ENCODE results near the gene EPS8L3. TPM values are rescaled to one million over a fixed set of nuclear protein-coding genes. Genes with fewer than 3 reads are reported as not detected.

The EPS8L3 gene
- total and polyA plus RNA-seq, 4 donors: 0.17 TPM; not detected in 3

DNA sequence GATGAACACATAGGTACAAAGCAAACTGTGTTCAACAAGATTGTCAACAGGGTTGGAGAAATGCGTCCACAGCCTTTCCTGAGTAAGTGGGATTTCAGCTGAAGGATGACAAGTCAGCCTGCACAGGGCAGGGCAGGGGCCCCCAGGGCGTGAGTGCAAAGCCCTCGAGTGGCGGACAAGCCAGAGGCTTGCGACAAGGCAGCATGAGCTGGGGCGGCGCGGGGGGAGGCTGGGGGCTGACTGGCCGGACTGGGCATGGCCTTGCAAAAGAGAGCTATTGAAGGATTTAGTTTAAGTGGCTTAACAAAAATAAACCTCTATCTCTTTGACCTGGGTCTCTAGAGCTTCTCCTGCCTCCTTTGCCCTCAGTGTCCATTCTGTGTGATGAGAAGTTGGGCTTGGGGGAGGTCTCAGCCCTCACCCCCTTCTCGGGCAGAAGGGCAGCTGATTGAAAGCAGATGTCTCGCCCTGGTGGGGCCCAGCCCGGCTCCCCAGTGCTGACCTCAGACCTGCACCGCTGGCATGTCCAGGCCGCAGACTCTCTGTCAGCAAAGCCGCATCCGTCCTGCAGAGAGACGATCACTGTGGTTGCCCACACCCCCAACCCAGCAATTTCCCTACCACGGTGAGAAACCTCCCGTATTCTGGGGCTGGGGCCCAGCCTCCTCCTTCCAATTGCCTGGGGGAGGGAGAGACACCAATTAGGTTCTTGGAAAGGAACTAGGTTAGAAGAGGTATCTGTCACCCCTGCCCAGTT lies 24.3 kb upstream of the EPS8L3 start:
- Histone ChIP-seq H3K4me1 (ENCODE audit: control insufficient read depth, insufficient read depth, low read length) (peaks cover 40% of the 10 kb centered on the region), H3K27me3 (ENCODE audit: control insufficient read depth, insufficient read depth, low read length) (no peaks in the 10 kb centered on the region), H3K4me3 (ENCODE audit: low read depth, low read length) (no peak overlapping the region), H3K27ac (ENCODE audit: low read depth, low read length) (peak overlapping the region; percentile 8), H3K9me3 (ENCODE audit: control insufficient read depth, insufficient read depth, low read length) (no peaks in the 10 kb centered on the region), H3K36me3 (ENCODE audit: control insufficient read depth, insufficient read depth, low read length) (no peaks in the 10 kb centered on the region)
- 77% methylated on average over 7 of the region's 19 CpGs for WGBS (ENCODE audit: insufficient coverage)
- DNase-seq (ENCODE audit: low read depth in 4 of 6, low spot score in 6 of 6): no peak

DNA sequence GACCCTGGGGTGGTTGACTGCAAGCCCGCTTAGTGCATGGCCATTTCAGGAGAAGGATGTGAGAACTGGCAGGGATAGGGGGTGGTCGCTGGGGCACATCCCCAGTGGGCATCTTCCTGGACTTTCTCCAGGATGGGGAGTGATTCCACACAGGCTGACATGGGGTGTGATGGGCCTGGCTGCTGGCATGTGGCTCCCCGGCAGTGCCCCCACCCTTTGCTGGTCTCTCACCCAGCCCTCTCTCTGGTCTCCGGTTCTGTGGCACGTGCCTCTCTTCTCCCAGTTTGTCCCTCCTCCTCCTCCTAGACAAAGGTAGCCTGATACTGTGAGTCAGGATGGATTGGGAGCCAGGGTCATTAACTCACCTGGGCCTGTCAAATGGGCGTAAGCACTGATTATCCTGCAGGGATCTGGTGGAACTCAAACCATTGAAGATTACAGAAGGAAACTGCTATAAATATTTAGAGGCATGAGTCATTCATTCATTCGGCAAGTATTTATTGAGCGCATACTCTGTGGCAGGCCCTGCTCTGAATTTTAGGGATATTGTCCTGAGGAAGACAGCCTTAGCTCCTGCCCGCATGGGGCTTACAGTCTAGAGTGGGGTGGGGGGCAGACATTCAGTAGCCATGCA lies 23.6 kb upstream of the EPS8L3 start:
- no peak overlapping the region for H3K4me3 ChIP-seq (ENCODE audit: low read depth, low read length)
- H3K36me3 ChIP-seq (ENCODE audit: control insufficient read depth, insufficient read depth, low read length): no peaks in the 10 kb centered on the region
- H3K27ac ChIP-seq (ENCODE audit: low read depth, low read length): no peak overlapping the region
- no peak for DNase-seq (ENCODE audit: low read depth in 4 of 6, low spot score in 6 of 6)
- 86% methylated on average over 7 of the region's 9 CpGs for WGBS (ENCODE audit: insufficient coverage)
- no peaks in the 10 kb centered on the region for H3K27me3 ChIP-seq (ENCODE audit: control insufficient read depth, insufficient read depth, low read length)
- peaks cover 33% of the 10 kb centered on the region for H3K4me1 ChIP-seq (ENCODE audit: control insufficient read depth, insufficient read depth, low read length)
- H3K9me3 ChIP-seq (ENCODE audit: control insufficient read depth, insufficient read depth, low read length): no peaks in the 10 kb centered on the region

DNA sequence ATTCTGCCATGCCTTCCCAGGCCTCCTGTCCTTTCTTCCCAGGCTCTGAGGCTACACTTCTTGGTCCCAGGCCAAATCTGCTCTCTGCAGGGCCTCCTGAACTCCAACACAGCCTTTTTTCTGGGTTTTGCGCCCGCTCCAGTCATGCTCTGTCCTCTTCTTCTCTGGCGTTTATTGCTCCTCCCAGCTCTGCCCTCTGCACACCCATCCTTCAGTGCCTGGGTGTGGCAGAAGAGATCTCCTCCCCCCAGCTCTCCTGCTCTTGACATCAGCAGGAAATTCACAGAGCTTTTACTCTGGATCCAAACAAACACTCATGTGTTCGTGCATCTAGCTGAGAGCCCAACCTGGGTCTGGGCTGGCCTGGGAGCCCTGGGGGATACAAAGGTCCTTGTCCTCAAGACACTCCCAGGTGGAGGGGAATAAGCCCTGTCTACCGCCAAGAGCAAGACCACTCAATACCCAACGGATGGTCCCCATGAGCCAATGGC lies 22.9 kb upstream of the EPS8L3 start:
- DNase-seq (ENCODE audit: low read depth in 4 of 6, low spot score in 6 of 6): peak in 2 of 6 donors; percentile 20 to 64
- Histone ChIP-seq H3K36me3 (ENCODE audit: control insufficient read depth, insufficient read depth, low read length) (no peaks in the 10 kb centered on the region), H3K27ac (ENCODE audit: low read depth, low read length) (no peak overlapping the region), H3K4me3 (ENCODE audit: low read depth, low read length) (no peak overlapping the region), H3K4me1 (ENCODE audit: control insufficient read depth, insufficient read depth, low read length) (peaks cover 25% of the 10 kb centered on the region), H3K9me3 (ENCODE audit: control insufficient read depth, insufficient read depth, low read length) (no peaks in the 10 kb centered on the region), H3K27me3 (ENCODE audit: control insufficient read depth, insufficient read depth, low read length) (no peaks in the 10 kb centered on the region)
- 48% methylated on average over 5 of the region's 6 CpGs for WGBS (ENCODE audit: insufficient coverage)

DNA sequence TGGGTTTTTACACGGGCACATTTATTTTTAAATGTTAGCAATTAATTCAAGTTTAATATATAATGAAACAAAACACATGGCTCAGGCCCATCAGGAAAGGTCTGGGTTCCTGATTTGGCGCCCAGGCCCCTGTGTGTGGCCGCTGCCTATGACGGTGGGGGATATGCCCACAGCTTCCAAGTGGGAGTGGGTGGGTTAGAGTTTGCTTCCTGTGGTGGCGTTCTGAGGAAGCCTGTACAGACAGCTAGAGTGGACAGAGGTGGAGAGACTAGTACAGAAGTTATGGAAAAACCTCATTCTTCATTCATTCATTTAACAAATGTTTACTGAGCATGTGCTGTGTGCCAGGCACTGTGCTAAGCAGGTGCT lies 22.4 kb upstream of the EPS8L3 start:
- Histone ChIP-seq H3K27ac (ENCODE audit: low read depth, low read length) (no peak overlapping the region), H3K36me3 (ENCODE audit: control insufficient read depth, insufficient read depth, low read length) (no peaks in the 10 kb centered on the region)
- no peak for DNase-seq (ENCODE audit: low read depth in 4 of 6, low spot score in 6 of 6)

DNA sequence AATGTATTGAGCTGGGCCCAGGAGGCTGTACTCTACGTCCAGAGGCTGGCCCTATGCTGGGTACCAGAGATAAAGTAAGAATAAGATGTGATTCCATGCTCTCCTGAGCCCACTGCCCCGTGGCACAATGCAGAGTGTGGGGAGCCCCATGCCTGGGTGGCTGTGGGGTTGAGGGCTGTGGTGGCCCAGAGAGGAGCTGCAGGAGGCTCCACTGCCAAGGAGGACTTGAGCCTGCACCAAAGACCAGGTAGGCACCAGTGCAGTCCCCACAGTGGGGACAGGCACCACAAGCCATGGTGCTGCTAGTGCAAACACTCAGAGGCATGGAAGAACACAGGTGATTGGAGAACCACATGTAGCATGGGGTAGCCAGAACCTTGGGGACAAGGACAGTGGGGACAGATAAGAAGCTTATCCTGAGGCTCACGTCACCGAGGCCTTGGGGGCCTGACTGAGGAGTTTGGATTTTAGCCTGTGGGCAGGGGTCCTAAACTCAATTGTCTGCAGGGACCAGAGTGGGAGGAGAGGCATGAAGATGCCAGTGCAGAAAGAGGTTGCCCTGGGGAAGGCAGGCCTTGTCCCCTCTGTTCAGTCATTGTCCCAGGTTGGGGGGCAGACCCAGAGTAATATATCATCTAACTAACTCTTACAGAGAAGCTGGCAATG lies 21.9 kb upstream of the EPS8L3 start:
- H3K36me3 ChIP-seq (ENCODE audit: control insufficient read depth, insufficient read depth, low read length): no peaks in the 10 kb centered on the region
- H3K27ac ChIP-seq (ENCODE audit: low read depth, low read length): no peak overlapping the region
- no peak for DNase-seq (ENCODE audit: low read depth in 4 of 6, low spot score in 6 of 6)
- no peaks in the 10 kb centered on the region for H3K9me3 ChIP-seq (ENCODE audit: control insufficient read depth, insufficient read depth, low read length)
- no peak overlapping the region for H3K4me3 ChIP-seq (ENCODE audit: low read depth, low read length)
- WGBS (ENCODE audit: insufficient coverage): 93% methylated on average over 4 of the region's 4 CpGs
- peaks cover 22% of the 10 kb centered on the region for H3K4me1 ChIP-seq (ENCODE audit: control insufficient read depth, insufficient read depth, low read length)
- H3K27me3 ChIP-seq (ENCODE audit: control insufficient read depth, insufficient read depth, low read length): no peaks in the 10 kb centered on the region

More for the DNA sequence above, 22.4 kb upstream of the EPS8L3 start:
- Histone ChIP-seq H3K4me1 (ENCODE audit: control insufficient read depth, insufficient read depth, low read length) (peaks cover 22% of the 10 kb centered on the region), H3K9me3 (ENCODE audit: control insufficient read depth, insufficient read depth, low read length) (no peaks in the 10 kb centered on the region), H3K27me3 (ENCODE audit: control insufficient read depth, insufficient read depth, low read length) (no peaks in the 10 kb centered on the region), H3K4me3 (ENCODE audit: low read depth, low read length) (no peak overlapping the region)
- WGBS (ENCODE audit: insufficient coverage): 82% methylated on average over 3 of the region's 5 CpGs

DNA sequence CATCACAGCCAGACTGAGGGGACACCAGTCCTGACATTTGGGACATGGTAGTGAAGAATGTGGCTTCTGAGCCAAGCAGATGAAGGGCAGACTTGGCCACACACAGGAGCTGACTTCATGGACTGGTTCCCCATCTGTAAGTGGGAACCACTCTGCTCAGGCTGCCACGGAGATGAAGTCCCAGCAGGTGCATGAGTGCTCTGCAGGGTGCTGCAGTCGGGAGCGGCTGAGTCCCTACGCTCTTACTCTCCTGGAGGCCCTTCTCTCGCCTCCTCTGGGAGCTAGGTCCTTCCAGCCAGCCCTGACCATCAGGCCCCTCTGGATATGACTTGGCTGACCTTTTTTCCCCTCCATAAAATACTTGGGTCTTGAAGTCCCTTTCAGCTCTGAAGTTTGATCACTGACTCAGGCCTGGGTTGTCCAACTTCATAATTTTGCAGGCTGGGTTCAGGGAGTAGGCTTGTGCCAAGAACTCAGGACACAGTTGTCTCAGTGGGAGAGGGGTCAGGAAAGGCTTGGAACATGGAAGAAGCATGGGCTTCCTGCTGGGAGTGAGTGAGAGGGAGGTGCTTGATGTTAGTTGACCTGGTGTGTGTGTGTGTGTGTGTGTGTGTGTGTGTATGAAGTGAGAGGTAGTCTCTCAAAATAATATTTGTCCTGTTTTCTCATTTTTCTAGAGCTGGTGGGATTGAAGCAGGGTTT lies 21.0 kb upstream of the EPS8L3 start:
- H3K27me3 ChIP-seq (ENCODE audit: control insufficient read depth, insufficient read depth, low read length): no peaks in the 10 kb centered on the region
- peaks cover 22% of the 10 kb centered on the region for H3K4me1 ChIP-seq (ENCODE audit: control insufficient read depth, insufficient read depth, low read length)
- H3K27ac ChIP-seq (ENCODE audit: low read depth, low read length): no peak overlapping the region
- no peaks in the 10 kb centered on the region for H3K36me3 ChIP-seq (ENCODE audit: control insufficient read depth, insufficient read depth, low read length)
- DNase-seq (ENCODE audit: low read depth in 4 of 6, low spot score in 6 of 6): no peak
- no peaks in the 10 kb centered on the region for H3K9me3 ChIP-seq (ENCODE audit: control insufficient read depth, insufficient read depth, low read length)
- H3K4me3 ChIP-seq (ENCODE audit: low read depth, low read length): no peak overlapping the region
- WGBS (ENCODE audit: insufficient coverage): 78% methylated on average over 5 of the region's 5 CpGs

DNA sequence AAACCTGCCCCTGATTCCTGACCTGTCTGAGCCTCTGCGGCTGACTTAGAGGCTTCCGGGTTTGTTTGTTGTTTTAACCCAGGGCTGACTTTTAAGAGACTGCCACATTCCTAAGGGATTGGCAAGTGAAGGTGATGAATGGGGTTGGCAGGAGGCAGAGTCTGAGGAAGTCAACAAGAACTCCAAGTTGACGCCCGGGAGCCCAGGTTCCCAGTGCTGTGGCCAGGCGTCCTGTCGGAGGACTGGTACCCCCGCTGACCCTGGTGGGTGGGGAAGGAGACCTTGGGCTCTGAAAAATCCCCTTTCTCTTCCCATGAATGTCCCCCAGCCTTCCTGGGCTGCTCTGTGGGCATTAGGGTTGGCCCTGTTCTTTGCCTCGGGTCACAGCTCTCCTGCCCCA lies 19.7 kb upstream of the EPS8L3 start:
- Histone ChIP-seq H3K27me3 (ENCODE audit: control insufficient read depth, insufficient read depth, low read length) (no peaks in the 10 kb centered on the region), H3K4me3 (ENCODE audit: low read depth, low read length) (no peak overlapping the region), H3K27ac (ENCODE audit: low read depth, low read length) (no peak overlapping the region), H3K36me3 (ENCODE audit: control insufficient read depth, insufficient read depth, low read length) (no peaks in the 10 kb centered on the region), H3K4me1 (ENCODE audit: control insufficient read depth, insufficient read depth, low read length) (peaks cover 16% of the 10 kb centered on the region), H3K9me3 (ENCODE audit: control insufficient read depth, insufficient read depth, low read length) (no peaks in the 10 kb centered on the region)
- 30% methylated on average over 7 of the region's 8 CpGs for WGBS (ENCODE audit: insufficient coverage)
- DNase-seq (ENCODE audit: low read depth in 4 of 6, low spot score in 6 of 6): no peak

DNA sequence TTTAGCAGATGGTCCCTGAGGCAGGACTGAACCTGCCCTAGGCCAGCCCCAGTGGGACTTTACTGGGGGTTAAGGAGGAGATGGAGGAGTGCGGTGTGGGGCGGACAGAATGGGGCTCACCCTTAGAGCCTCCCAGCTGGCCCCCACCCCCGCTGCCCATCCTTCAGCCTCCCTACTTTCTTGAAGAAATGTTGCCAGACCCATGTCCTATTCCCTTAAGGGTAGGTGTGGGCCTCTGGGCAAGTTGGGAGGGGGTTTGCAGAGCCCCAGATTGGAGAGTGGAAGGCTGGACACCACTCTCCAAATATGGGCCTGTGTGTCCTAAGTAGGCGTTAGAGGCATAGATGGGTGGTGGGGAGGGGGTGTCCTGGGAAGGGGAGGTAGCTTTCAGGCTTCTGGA lies 19.2 kb upstream of the EPS8L3 start:
- Histone ChIP-seq H3K36me3 (ENCODE audit: control insufficient read depth, insufficient read depth, low read length) (no peaks in the 10 kb centered on the region), H3K27ac (ENCODE audit: low read depth, low read length) (no peak overlapping the region), H3K27me3 (ENCODE audit: control insufficient read depth, insufficient read depth, low read length) (no peaks in the 10 kb centered on the region), H3K9me3 (ENCODE audit: control insufficient read depth, insufficient read depth, low read length) (no peaks in the 10 kb centered on the region), H3K4me3 (ENCODE audit: low read depth, low read length) (no peak overlapping the region), H3K4me1 (ENCODE audit: control insufficient read depth, insufficient read depth, low read length) (peaks cover 13% of the 10 kb centered on the region)
- 80% methylated on average over 1 of the region's 4 CpGs for WGBS (ENCODE audit: insufficient coverage)
- DNase-seq (ENCODE audit: low read depth in 4 of 6, low spot score in 6 of 6): no peak

DNA sequence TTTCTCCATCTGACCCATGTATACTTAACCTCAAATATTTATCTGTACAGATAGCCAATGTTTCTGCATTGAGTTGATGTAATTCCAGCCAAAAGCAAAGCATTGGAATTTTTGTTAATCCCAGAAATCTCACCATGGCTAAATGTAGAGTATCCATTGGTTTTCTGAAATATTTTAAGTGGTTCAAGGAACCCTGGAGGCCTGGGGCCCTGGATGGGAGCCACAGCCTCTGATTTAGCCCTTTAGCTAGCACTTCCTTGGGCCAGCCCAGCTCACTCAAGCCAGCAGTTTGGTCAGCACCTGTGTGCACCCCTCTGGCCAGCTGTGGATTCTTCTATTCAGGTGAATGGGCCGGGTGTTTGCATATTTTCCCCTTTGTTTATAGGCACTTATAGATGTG lies 18.8 kb upstream of the EPS8L3 start:
- Histone ChIP-seq H3K4me3 (ENCODE audit: low read depth, low read length) (no peak overlapping the region), H3K27ac (ENCODE audit: low read depth, low read length) (no peak overlapping the region), H3K9me3 (ENCODE audit: control insufficient read depth, insufficient read depth, low read length) (no peaks in the 10 kb centered on the region), H3K27me3 (ENCODE audit: control insufficient read depth, insufficient read depth, low read length) (no peaks in the 10 kb centered on the region), H3K4me1 (ENCODE audit: control insufficient read depth, insufficient read depth, low read length) (peaks cover 13% of the 10 kb centered on the region), H3K36me3 (ENCODE audit: control insufficient read depth, insufficient read depth, low read length) (no peaks in the 10 kb centered on the region)
- no peak for DNase-seq (ENCODE audit: low read depth in 4 of 6, low spot score in 6 of 6)
- no CpG with 5 or more reads among the region's 1 CpG for WGBS (ENCODE audit: insufficient coverage)
